Measurements from ENCODE around the gene RECK. TPM values are rescaled to one million over a fixed set of nuclear protein-coding genes. Genes with fewer than 3 reads are reported as not detected.
A peak's percentile ranks its signal among the peaks of the same experiment; 100 is the strongest.

RECK gene
- total RNA-seq, 1 experiment from 2014 or later: 13.2 TPM

DNA sequence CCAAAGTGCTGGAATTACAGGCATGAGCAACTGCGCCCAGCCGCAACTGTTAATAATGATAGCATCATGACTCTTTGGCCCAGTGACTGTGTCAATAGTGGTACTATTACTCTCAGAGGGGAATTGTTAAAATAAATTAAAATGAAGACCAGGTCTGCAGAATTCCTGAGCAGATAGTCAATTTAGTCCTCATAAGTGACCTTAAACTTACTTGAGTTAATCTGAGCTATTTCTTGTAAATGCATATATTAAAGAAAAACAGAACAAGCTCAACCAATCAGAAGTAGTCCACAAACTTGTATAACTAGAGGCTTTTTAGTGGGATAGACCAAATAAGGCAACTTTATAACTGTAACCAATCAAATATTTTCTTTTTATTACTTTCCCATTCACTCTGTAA lies 1.7 kb upstream of the RECK start:
- no peak for DNase-seq (ENCODE audit: low read depth, low spot score)

DNA sequence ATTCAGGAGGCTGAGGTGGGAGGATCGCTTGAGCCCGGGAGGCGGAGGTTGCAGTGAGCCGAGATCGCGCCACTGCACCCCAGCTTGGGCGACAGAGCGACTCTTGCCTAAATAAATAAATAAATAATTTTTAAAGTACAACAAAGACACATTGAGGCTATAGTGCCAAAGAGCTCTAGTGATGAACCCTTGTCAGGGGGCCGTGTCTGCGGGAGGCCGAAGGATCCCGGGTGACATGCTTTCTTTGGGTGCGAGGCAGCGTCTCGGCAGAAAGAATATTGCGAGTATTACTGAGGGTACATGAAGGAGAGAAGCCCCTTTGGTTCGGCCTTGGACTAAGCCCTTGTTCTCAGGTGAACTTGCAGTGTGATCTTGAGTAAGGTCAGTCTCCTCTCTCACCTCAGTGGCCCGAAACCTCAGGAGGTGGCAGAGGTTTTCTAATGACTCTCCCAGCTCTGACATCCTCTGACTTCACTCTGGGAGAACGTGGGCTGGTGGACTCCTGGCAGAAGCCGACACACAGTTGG lies 397 bp upstream of the RECK start:
- H3K36me3 ChIP-seq (ENCODE audit: control insufficient read depth, insufficient read depth, low read length): no peaks in the 10 kb centered on the region
- no TSS peak for BruUV-seq (replicated peaks)
- POLR2A ChIA-PET: interaction anchor here (0.6 kb wide), 1 partner anchor 33 kb away, joined by 14 read pairs; no protein-coding TSS in a partner anchor
- in situ Hi-C loops (cut with HindIII; ENCODE audit: low pct_unique_long_range_greater_than_20kb, low sequenced_read_pairs): no loop called here
- intact Hi-C loops (cut with micrococcal nuclease; ENCODE audit: unreplicated experiment): no loop called here
- CTCF ChIA-PET: interaction anchor here (0.6 to 3.1 kb wide), 5 partner anchors 13 to 130 kb away, joined by 3 to 15 read pairs (median 4); no protein-coding TSS in a partner anchor
- H3K9me3 ChIP-seq (ENCODE audit: control insufficient read depth, insufficient read depth, low read depth, low read length): no peaks in the 10 kb centered on the region
- H3K27ac ChIP-seq (ENCODE audit: low read length): peak overlapping the region; percentile 26; the same call in 1 of the 2 replicates
- ATAC-seq (no peak; the same call in 1 of the 2 replicates), DNase-seq (ENCODE audit: low read depth, low spot score) (no peak)
- peaks cover 13% of the 10 kb centered on the region for H3K27me3 ChIP-seq (ENCODE audit: control insufficient read depth, insufficient read depth, low read length)
- TF ChIP-seq, protein P1, sequence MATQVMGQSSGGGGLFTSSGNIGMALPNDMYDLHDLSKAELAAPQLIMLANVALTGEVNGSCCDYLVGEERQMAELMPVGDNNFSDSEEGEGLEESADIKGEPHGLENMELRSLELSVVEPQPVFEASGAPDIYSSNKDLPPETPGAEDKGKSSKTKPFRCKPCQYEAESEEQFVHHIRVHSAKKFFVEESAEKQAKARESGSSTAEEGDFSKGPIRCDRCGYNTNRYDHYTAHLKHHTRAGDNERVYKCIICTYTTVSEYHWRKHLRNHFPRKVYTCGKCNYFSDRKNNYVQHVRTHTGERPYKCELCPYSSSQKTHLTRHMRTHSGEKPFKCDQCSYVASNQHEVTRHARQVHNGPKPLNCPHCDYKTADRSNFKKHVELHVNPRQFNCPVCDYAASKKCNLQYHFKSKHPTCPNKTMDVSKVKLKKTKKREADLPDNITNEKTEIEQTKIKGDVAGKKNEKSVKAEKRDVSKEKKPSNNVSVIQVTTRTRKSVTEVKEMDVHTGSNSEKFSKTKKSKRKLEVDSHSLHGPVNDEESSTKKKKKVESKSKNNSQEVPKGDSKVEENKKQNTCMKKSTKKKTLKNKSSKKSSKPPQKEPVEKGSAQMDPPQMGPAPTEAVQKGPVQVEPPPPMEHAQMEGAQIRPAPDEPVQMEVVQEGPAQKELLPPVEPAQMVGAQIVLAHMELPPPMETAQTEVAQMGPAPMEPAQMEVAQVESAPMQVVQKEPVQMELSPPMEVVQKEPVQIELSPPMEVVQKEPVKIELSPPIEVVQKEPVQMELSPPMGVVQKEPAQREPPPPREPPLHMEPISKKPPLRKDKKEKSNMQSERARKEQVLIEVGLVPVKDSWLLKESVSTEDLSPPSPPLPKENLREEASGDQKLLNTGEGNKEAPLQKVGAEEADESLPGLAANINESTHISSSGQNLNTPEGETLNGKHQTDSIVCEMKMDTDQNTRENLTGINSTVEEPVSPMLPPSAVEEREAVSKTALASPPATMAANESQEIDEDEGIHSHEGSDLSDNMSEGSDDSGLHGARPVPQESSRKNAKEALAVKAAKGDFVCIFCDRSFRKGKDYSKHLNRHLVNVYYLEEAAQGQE (IDR thresholded peaks at IDR 0.05; ENCODE audit: insufficient read depth in 1 of 2, low read depth in 2 of 2, low read length in 1 of 2): no peak
- TF ChIP-seq SIN3A (IDR thresholded peaks at IDR 0.05; ENCODE audit: borderline replicate concordance, insufficient read depth, low read depth, low read length): no peak
- TF ChIP-seq, protein P2, sequence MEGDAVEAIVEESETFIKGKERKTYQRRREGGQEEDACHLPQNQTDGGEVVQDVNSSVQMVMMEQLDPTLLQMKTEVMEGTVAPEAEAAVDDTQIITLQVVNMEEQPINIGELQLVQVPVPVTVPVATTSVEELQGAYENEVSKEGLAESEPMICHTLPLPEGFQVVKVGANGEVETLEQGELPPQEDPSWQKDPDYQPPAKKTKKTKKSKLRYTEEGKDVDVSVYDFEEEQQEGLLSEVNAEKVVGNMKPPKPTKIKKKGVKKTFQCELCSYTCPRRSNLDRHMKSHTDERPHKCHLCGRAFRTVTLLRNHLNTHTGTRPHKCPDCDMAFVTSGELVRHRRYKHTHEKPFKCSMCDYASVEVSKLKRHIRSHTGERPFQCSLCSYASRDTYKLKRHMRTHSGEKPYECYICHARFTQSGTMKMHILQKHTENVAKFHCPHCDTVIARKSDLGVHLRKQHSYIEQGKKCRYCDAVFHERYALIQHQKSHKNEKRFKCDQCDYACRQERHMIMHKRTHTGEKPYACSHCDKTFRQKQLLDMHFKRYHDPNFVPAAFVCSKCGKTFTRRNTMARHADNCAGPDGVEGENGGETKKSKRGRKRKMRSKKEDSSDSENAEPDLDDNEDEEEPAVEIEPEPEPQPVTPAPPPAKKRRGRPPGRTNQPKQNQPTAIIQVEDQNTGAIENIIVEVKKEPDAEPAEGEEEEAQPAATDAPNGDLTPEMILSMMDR (IDR thresholded peaks at IDR 0.05): no peak
- TF ChIP-seq POLR2AphosphoS5 (IDR thresholded peaks at IDR 0.05; ENCODE audit: low read depth, low read length): no peak
- TF ChIP-seq TCF7L2 (IDR thresholded peaks at IDR 0.05; ENCODE audit: low read depth, low read length): no peak
- peak overlapping the region; percentile 61 to 75 for H3K4me3 ChIP-seq (ENCODE audit: low read depth in 2 of 2, low read length in 2 of 2)
- H3K4me1 ChIP-seq (ENCODE audit: control insufficient read depth, insufficient read depth, low read length): peaks cover 9% of the 10 kb centered on the region

More for the DNA sequence above, 1.7 kb upstream of the RECK start:
- Histone ChIP-seq H3K4me1 (ENCODE audit: control insufficient read depth, insufficient read depth, low read length) (peaks cover 9% of the 10 kb centered on the region), H3K36me3 (ENCODE audit: control insufficient read depth, insufficient read depth, low read length) (no peaks in the 10 kb centered on the region), H3K4me3 (ENCODE audit: low read depth in 2 of 2, low read length in 2 of 2) (no peak overlapping the region), H3K27ac (ENCODE audit: low read length) (no peak overlapping the region), H3K9me3 (ENCODE audit: control insufficient read depth, insufficient read depth, low read depth, low read length) (no peaks in the 10 kb centered on the region), H3K27me3 (ENCODE audit: control insufficient read depth, insufficient read depth, low read length) (peaks cover 22% of the 10 kb centered on the region)
- ChIA-PET POLR2A (interaction anchor here (0.6 kb wide), 1 partner anchor 39 kb away, joined by 4 read pairs; no protein-coding TSS in a partner anchor), CTCF (interaction anchor here (0.9 kb wide), 1 partner anchor 12 kb away, joined by 5 read pairs; no protein-coding TSS in a partner anchor)
- TF ChIP-seq POLR2AphosphoS5 (IDR thresholded peaks at IDR 0.05; ENCODE audit: low read depth, low read length): no peak
- TF ChIP-seq TCF7L2 (IDR thresholded peaks at IDR 0.05; ENCODE audit: low read depth, low read length): no peak
- TF ChIP-seq, protein P2 (IDR thresholded peaks at IDR 0.05): no peak
- intact Hi-C loops (cut with micrococcal nuclease; ENCODE audit: unreplicated experiment) (no loop called here), in situ Hi-C loops (cut with HindIII; ENCODE audit: low pct_unique_long_range_greater_than_20kb, low sequenced_read_pairs) (no loop called here)
- no peak for ATAC-seq
- BruUV-seq (replicated peaks): no TSS peak
